Hematopoietic multipotent progenitor cell treated with erythropoietin and hydrocortisone succinate and interleukin-3 and kit ligand, for 6 days (in vitro differentiated cells): ENCODE results near the gene RALB.
"Not testable (repeated sequence)": the region's sequence is repeated elsewhere in the genome, so short reads cannot be mapped to it uniquely, and the experiment has no call there.

Source experiments
- DNase-seq: peaks from one replicate; pipeline ENCODE4 v3.0.0-alpha.2; 2015

The RALB gene

GRCh38 chr2:120225549-120226065 lies 27.0 kb upstream of the RALB start:
- no peak for DNase-seq

GRCh38 chr2:120226316-120226715 lies 26.3 kb upstream of the RALB start:
- DNase-seq, result no peak

- peak; percentile 69 for DNase-seq
Measured at GRCh38 chr2:120227111-120227991, 25.3 kb upstream of the RALB start.

GRCh38 chr2:120228503-120228902 lies 24.1 kb upstream of the RALB start:
- DNase-seq, result no peak

GRCh38 chr2:120229341-120229740 lies 23.3 kb upstream of the RALB start:
- no peak for DNase-seq

- no peak for DNase-seq
Measured at GRCh38 chr2:120230515-120231471, 21.9 kb upstream of the RALB start.

GRCh38 chr2:120231564-120231973 lies 21.1 kb upstream of the RALB start:
- DNase-seq, result no peak

GRCh38 chr2:120231974-120232635 lies 20.5 kb upstream of the RALB start:
- peak; percentile 79 for DNase-seq

- DNase-seq, result no peak
Measured at GRCh38 chr2:120233292-120233691, 19.4 kb upstream of the RALB start.

GRCh38 chr2:120235158-120235557 lies 17.5 kb upstream of the RALB start:
- not testable (repeated sequence) for DNase-seq

- no peak for DNase-seq
Measured at GRCh38 chr2:120235681-120236080, 17.0 kb upstream of the RALB start.

- no peak for DNase-seq
Measured at GRCh38 chr2:120236316-120236715, 16.3 kb upstream of the RALB start.

- no peak for DNase-seq
Measured at GRCh38 chr2:120236791-120237190, 15.9 kb upstream of the RALB start.

GRCh38 chr2:120237491-120237902 lies 15.2 kb upstream of the RALB start:
- no peak for DNase-seq

- no peak for DNase-seq
Measured at GRCh38 chr2:120238728-120239487, 13.7 kb upstream of the RALB start.

GRCh38 chr2:120239488-120240287 lies 13.0 kb upstream of the RALB start:
- no peak for DNase-seq

GRCh38 chr2:120240901-120241429 lies 11.7 kb upstream of the RALB start:
- DNase-seq, result no peak

GRCh38 chr2:120241684-120242083 lies 11.0 kb upstream of the RALB start:
- no peak for DNase-seq

- DNase-seq, result no peak
Measured at GRCh38 chr2:120243211-120243610, 9.4 kb upstream of the RALB start.

GRCh38 chr2:120243875-120244553 lies 8.6 kb upstream of the RALB start:
- no peak for DNase-seq
